HG02571 (cell line): Measurements from ENCODE around the gene DR1.

ENCODE experiments used
- ATAC-seq: cut with Tn5 transposase; IDR thresholded peaks from one replicate; pipeline ENCODE4 v1.9.1; 2021; ENCODE audit warnings: mild to moderate bottlenecking, moderate library complexity; ENCODE audit not compliant: unreplicated experiment

The DR1 gene

GRCh38 chr1:93345633-93346420, at the start of gene DR1:
Gene DR1 (plus strand): TSS chr1:93345907. CDS start chr1:93346646, 739 bp downstream.
- peak; percentile 77 for ATAC-seq

- ATAC-seq, result no peak
Observed at GRCh38 chr1:93296555-93297154, 49.1 kb upstream of the DR1 start.

- ATAC-seq, result no peak
Observed at GRCh38 chr1:93301131-93301530, 44.6 kb upstream of the DR1 start.

- no peak for ATAC-seq
Observed at GRCh38 chr1:93302078-93302477, 43.6 kb upstream of the DR1 start.

GRCh38 chr1:93304716-93305138, 41.0 kb upstream of the DR1 start:
- no peak for ATAC-seq

- ATAC-seq, result no peak
Observed at GRCh38 chr1:93306920-93307319, 38.8 kb upstream of the DR1 start.

- ATAC-seq, result no peak
Observed at GRCh38 chr1:93313026-93313425, 32.7 kb upstream of the DR1 start.

- ATAC-seq, result no peak
Observed at GRCh38 chr1:93317207-93317606, 28.5 kb upstream of the DR1 start.

- ATAC-seq, result no peak
Observed at GRCh38 chr1:93317943-93318342, 27.8 kb upstream of the DR1 start.

- ATAC-seq, result no peak
Observed at GRCh38 chr1:93321720-93322119, 24.0 kb upstream of the DR1 start.

- ATAC-seq, result no peak
Observed at GRCh38 chr1:93322349-93322748, 23.4 kb upstream of the DR1 start.

GRCh38 chr1:93323185-93323820, 22.4 kb upstream of the DR1 start:
- ATAC-seq, result no peak

- no peak for ATAC-seq
Observed at GRCh38 chr1:93324486-93325464, 20.9 kb upstream of the DR1 start.

- ATAC-seq, result peak; percentile 84
Observed at GRCh38 chr1:93328809-93329760, 16.6 kb upstream of the DR1 start.

GRCh38 chr1:93330196-93330595, 15.5 kb upstream of the DR1 start:
- no peak for ATAC-seq

GRCh38 chr1:93330617-93331016, 15.1 kb upstream of the DR1 start:
- ATAC-seq, result no peak

- ATAC-seq, result no peak
Observed at GRCh38 chr1:93331412-93331811, 14.3 kb upstream of the DR1 start.

GRCh38 chr1:93332368-93332767, 13.3 kb upstream of the DR1 start:
- ATAC-seq, result no peak

- no peak for ATAC-seq
Observed at GRCh38 chr1:93338387-93339146, 7.1 kb upstream of the DR1 start.
